ENCODE results near the gene FMO4. TPM values are rescaled to one million over a fixed set of nuclear protein-coding genes. Genes with fewer than 3 reads are reported as not detected.
"Not testable (repeated sequence)": the region's sequence is repeated elsewhere in the genome, so short reads cannot be mapped to it uniquely, and the experiment has no call there.

The FMO4 gene
- total and polyA plus RNA-seq, 10 of the 15 experiments (the other 5 are each of a cell fraction or from before 2014, with no cell fraction given): 0.26 to 3.0 (median 1.1) TPM

- CTCF ChIA-PET: interaction anchor here (0.7 to 1.6 kb wide), 2 partner anchors 25 to 451 kb away, joined by 3 read pairs; partner anchors contain the start of gene FMO4
- POLR2A ChIA-PET: interaction anchor here (0.6 kb wide), 1 partner anchor 53 kb away, joined by 3 read pairs; no protein-coding TSS in a partner anchor
- ATAC-seq: not testable (repeated sequence)
Measured at GRCh38 chr1:171339345-171339744, 25.4 kb downstream of the FMO4 start.

GRCh38 chr1:171343727-171344472, 29.9 kb downstream of the FMO4 start:
- no peaks in the 10 kb centered on the region for H3K27me3 ChIP-seq (replicated peaks in 1 of 2; ENCODE audit: control insufficient read depth in 2 of 2, insufficient read depth in 2 of 2, low read length in 1 of 2)
- no peak for TF ChIP-seq SP1 (IDR thresholded peaks at IDR 0.05; ENCODE audit: low read depth, low read length)
- no peak for TF ChIP-seq STAT1 (conservative IDR thresholded peaks at IDR 0.05)
- TF ChIP-seq, protein P1, sequence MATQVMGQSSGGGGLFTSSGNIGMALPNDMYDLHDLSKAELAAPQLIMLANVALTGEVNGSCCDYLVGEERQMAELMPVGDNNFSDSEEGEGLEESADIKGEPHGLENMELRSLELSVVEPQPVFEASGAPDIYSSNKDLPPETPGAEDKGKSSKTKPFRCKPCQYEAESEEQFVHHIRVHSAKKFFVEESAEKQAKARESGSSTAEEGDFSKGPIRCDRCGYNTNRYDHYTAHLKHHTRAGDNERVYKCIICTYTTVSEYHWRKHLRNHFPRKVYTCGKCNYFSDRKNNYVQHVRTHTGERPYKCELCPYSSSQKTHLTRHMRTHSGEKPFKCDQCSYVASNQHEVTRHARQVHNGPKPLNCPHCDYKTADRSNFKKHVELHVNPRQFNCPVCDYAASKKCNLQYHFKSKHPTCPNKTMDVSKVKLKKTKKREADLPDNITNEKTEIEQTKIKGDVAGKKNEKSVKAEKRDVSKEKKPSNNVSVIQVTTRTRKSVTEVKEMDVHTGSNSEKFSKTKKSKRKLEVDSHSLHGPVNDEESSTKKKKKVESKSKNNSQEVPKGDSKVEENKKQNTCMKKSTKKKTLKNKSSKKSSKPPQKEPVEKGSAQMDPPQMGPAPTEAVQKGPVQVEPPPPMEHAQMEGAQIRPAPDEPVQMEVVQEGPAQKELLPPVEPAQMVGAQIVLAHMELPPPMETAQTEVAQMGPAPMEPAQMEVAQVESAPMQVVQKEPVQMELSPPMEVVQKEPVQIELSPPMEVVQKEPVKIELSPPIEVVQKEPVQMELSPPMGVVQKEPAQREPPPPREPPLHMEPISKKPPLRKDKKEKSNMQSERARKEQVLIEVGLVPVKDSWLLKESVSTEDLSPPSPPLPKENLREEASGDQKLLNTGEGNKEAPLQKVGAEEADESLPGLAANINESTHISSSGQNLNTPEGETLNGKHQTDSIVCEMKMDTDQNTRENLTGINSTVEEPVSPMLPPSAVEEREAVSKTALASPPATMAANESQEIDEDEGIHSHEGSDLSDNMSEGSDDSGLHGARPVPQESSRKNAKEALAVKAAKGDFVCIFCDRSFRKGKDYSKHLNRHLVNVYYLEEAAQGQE (IDR thresholded peaks at IDR 0.05; ENCODE audit: low read depth, low read length): no peak
- no peak for TF ChIP-seq DPF2 (IDR thresholded peaks at IDR 0.05)
- TF ChIP-seq NFIC (IDR thresholded peaks at IDR 0.05; ENCODE audit: low read depth, low read length): no peak
- no peak for TF ChIP-seq SMARCA5 (IDR thresholded peaks at IDR 0.05)
- TF ChIP-seq TCF12 (IDR thresholded peaks at IDR 0.05; ENCODE audit: low read depth, low read length): no peak
- TF ChIP-seq HDAC2 (IDR thresholded peaks at IDR 0.05): no peak
- TF ChIP-seq IKZF1 (conservative IDR thresholded peaks at IDR 0.05): no peak
- TF ChIP-seq SREBF2 (IDR thresholded peaks at IDR 0.05; ENCODE audit: low read length): no peak
- no peak for TF ChIP-seq SRF (IDR thresholded peaks at IDR 0.05; ENCODE audit: low read depth in 2 of 2, low read length in 2 of 2)
- no peak for TF ChIP-seq YBX1 (IDR thresholded peaks at IDR 0.05)
- no peak for TF ChIP-seq MTA2 (IDR thresholded peaks at IDR 0.05; ENCODE audit: low read depth)
- TF ChIP-seq, protein P2, sequence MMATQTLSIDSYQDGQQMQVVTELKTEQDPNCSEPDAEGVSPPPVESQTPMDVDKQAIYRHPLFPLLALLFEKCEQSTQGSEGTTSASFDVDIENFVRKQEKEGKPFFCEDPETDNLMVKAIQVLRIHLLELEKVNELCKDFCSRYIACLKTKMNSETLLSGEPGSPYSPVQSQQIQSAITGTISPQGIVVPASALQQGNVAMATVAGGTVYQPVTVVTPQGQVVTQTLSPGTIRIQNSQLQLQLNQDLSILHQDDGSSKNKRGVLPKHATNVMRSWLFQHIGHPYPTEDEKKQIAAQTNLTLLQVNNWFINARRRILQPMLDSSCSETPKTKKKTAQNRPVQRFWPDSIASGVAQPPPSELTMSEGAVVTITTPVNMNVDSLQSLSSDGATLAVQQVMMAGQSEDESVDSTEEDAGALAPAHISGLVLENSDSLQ (IDR thresholded peaks at IDR 0.05): no peak
- TF ChIP-seq POLR2A (IDR thresholded peaks at IDR 0.05; ENCODE audit: low read depth, low read length): no peak
- ATAC-seq (no peak), DNase-seq (ENCODE audit: low read depth, low spot score) (no peak), FAIRE-seq (no peak)
- intact Hi-C loops (cut with micrococcal nuclease; ENCODE audit: unreplicated experiment): no loop called here
- no peak overlapping the region for H3K27ac ChIP-seq (ENCODE audit: control insufficient read depth, insufficient read depth)
- no peaks in the 10 kb centered on the region for H4K20me1 ChIP-seq (ENCODE audit: control insufficient read depth, insufficient read depth)
- no peaks in the 10 kb centered on the region for H3K79me2 ChIP-seq (ENCODE audit: control insufficient read depth, insufficient read depth, low read length)
- H3K4me1 ChIP-seq (ENCODE audit: control insufficient read depth, insufficient read depth, low read length): no peaks in the 10 kb centered on the region
- BruUV-seq (replicated peaks): no TSS peak
- H3K4me2 ChIP-seq (ENCODE audit: control insufficient read depth, insufficient read depth): no peak overlapping the region
- SMC1A ChIA-PET (ENCODE audit: uncharacterized antibody, unreplicated experiment): no interaction called here
- POLR2A ChIA-PET: no interaction called here
- H2AFZ ChIP-seq (ENCODE audit: control insufficient read depth, low read depth, low read length): no peak overlapping the region
- CTCF ChIA-PET: no interaction called here
- 60% methylated on average over 5 of the region's 5 CpGs for WGBS (ENCODE audit: insufficient coverage, insufficient replicate concordance, low lambda C conversion rate, missing lambda C conversion rate)
- in situ Hi-C loops (cut with MboI): no loop called here
- H3K36me3 ChIP-seq (ENCODE audit: control insufficient read depth in 2 of 2, insufficient read depth in 2 of 2, low read length in 1 of 2): no peaks in the 10 kb centered on the region
- H3K9ac ChIP-seq (ENCODE audit: control insufficient read depth, insufficient read depth, low read length): no peak overlapping the region
- H3K4me3 ChIP-seq: no peak overlapping the region
- H3K9me3 ChIP-seq (replicated peaks; ENCODE audit: control insufficient read depth, insufficient read depth, low read length): no peaks in the 10 kb centered on the region
- RAD21 ChIA-PET (ENCODE audit: unreplicated experiment): no interaction called here

More at GRCh38 chr1:171339345-171339744, 25.4 kb downstream of the FMO4 start:
- SMC1A ChIA-PET (ENCODE audit: uncharacterized antibody, unreplicated experiment); H4K20me1 ChIP-seq (ENCODE audit: control insufficient read depth, insufficient read depth); H3K4me3 ChIP-seq; H3K4me1 ChIP-seq (ENCODE audit: control insufficient read depth, insufficient read depth, low read length); intact Hi-C loops (cut with micrococcal nuclease; ENCODE audit: unreplicated experiment); H3K36me3 ChIP-seq (ENCODE audit: control insufficient read depth in 2 of 2, insufficient read depth in 2 of 2, low read length in 1 of 2); H3K27ac ChIP-seq (ENCODE audit: control insufficient read depth, insufficient read depth); H3K79me2 ChIP-seq (ENCODE audit: control insufficient read depth, insufficient read depth, low read length); BruUV-seq (replicated peaks); H3K4me2 ChIP-seq (ENCODE audit: control insufficient read depth, insufficient read depth); RAD21 ChIA-PET (ENCODE audit: unreplicated experiment); H2AFZ ChIP-seq (ENCODE audit: control insufficient read depth, low read depth, low read length); FAIRE-seq; H3K9ac ChIP-seq (ENCODE audit: control insufficient read depth, insufficient read depth, low read length); in situ Hi-C loops (cut with MboI); DNase-seq (ENCODE audit: low read depth, low spot score); H3K9me3 ChIP-seq (replicated peaks; ENCODE audit: control insufficient read depth, insufficient read depth, low read length); H3K27me3 ChIP-seq (replicated peaks in 1 of 2; ENCODE audit: control insufficient read depth in 2 of 2, insufficient read depth in 2 of 2, low read length in 1 of 2): not testable (repeated sequence)
- 64% methylated on average over 6 of the region's 6 CpGs for WGBS (ENCODE audit: insufficient coverage, insufficient replicate concordance, low lambda C conversion rate, missing lambda C conversion rate)
